ENCODE data around the gene HSPE1. TPM values are rescaled to one million over a fixed set of nuclear protein-coding genes. Genes with fewer than 3 reads are reported as not detected.
A peak's percentile ranks its signal among the peaks of the same experiment; 100 is the strongest.

The HSPE1 gene
- polyA plus RNA-seq, 3 donors: 25.2 to 46.2 (median 44.9) TPM

- peak overlapping the region in 1 of 7 donors; percentile 73 for H3K27ac Mint-ChIP-seq
- no peak overlapping the region for H3K9ac ChIP-seq (ENCODE audit: insufficient read depth, low read length, poor library complexity, severe bottlenecking)
- H3K4me3 ChIP-seq (replicated peaks in 1 of 3; ENCODE audit: low read depth in 2 of 3, low read length in 3 of 3): no peak overlapping the region
- no peak overlapping the region for H3K27ac ChIP-seq (ENCODE audit: low read depth in 1 of 2, low read length in 2 of 2)
- H3K4me3 Mint-ChIP-seq: no peak overlapping the region
- peaks cover 79% of the 10 kb centered on the region for H4K20me1 ChIP-seq (ENCODE audit: insufficient read depth, low read length)
- no peaks in the 10 kb centered on the region for H3K9me3 ChIP-seq (replicated peaks in 1 of 2; ENCODE audit: control insufficient read depth in 1 of 2, insufficient read depth in 1 of 2, low read length in 2 of 2)
- no peak overlapping the region for H3K4me2 ChIP-seq (replicated peaks; ENCODE audit: extremely low read depth, low read length, poor library complexity, severe bottlenecking)
- intact Hi-C loops (cut with micrococcal nuclease): no loop called here
- H3K79me2 ChIP-seq (ENCODE audit: insufficient read depth, low read length): peaks cover 72% of the 10 kb centered on the region
- H3K27me3 Mint-ChIP-seq (ENCODE audit: low read depth in 3 of 3): peaks cover 0 to 1% (median 0%) of the 10 kb centered on the region in 3 donors
- H3K9me3 Mint-ChIP-seq: no peaks in the 10 kb centered on the region
- no peak for DNase-seq
- peaks cover 85 to 97% of the 10 kb centered on the region in 2 donors for H3K36me3 ChIP-seq (replicated peaks in 1 of 2; ENCODE audit: control insufficient read depth in 1 of 2, insufficient read depth in 2 of 2, low read length in 2 of 2)
- no peak overlapping the region for H2AFZ ChIP-seq (ENCODE audit: insufficient read depth, low read depth, low read length, poor library complexity, severe bottlenecking)
- H3K27me3 ChIP-seq (ENCODE audit: control insufficient read depth in 2 of 2, insufficient read depth in 2 of 2, low read length in 2 of 2): no peaks in the 10 kb centered on the region
- WGBS (ENCODE audit: insufficient coverage): no CpG with 5 or more reads among the region's 1 CpG
- H3K4me1 Mint-ChIP-seq: no peaks in the 10 kb centered on the region
- peaks cover 79 to 92% of the 10 kb centered on the region in 2 donors for H3K36me3 Mint-ChIP-seq
- TF ChIP-seq CTCF (IDR thresholded peaks at IDR 0.05): no peak
- no peaks in the 10 kb centered on the region for H3K4me1 ChIP-seq (ENCODE audit: control insufficient read depth in 1 of 2, insufficient read depth in 2 of 2, low read length in 2 of 2)
Observed at GRCh38 chr2:197539734-197540133, 39.6 kb downstream of the HSPE1 start.

- Histone ChIP-seq H3K4me2 (replicated peaks; ENCODE audit: extremely low read depth, low read length, poor library complexity, severe bottlenecking) (no peak overlapping the region), H3K9ac (ENCODE audit: insufficient read depth, low read length, poor library complexity, severe bottlenecking) (no peak overlapping the region), H3K9me3 (replicated peaks in 1 of 2; ENCODE audit: control insufficient read depth in 1 of 2, insufficient read depth in 1 of 2, low read length in 2 of 2) (no peaks in the 10 kb centered on the region), H3K4me3 (replicated peaks in 1 of 3; ENCODE audit: low read depth in 2 of 3, low read length in 3 of 3) (no peak overlapping the region), H3K79me2 (ENCODE audit: insufficient read depth, low read length) (peaks cover 57% of the 10 kb centered on the region), H3K4me1 (ENCODE audit: control insufficient read depth in 1 of 2, insufficient read depth in 2 of 2, low read length in 2 of 2) (no peaks in the 10 kb centered on the region), H3K36me3 (replicated peaks in 1 of 2; ENCODE audit: control insufficient read depth in 1 of 2, insufficient read depth in 2 of 2, low read length in 2 of 2) (peaks cover 77 to 88% of the 10 kb centered on the region in 2 donors), H4K20me1 (ENCODE audit: insufficient read depth, low read length) (peaks cover 72% of the 10 kb centered on the region), H2AFZ (ENCODE audit: insufficient read depth, low read depth, low read length, poor library complexity, severe bottlenecking) (no peak overlapping the region), H3K27ac (ENCODE audit: low read depth in 1 of 2, low read length in 2 of 2) (no peak overlapping the region), H3K27me3 (ENCODE audit: control insufficient read depth in 2 of 2, insufficient read depth in 2 of 2, low read length in 2 of 2) (no peaks in the 10 kb centered on the region)
- WGBS (ENCODE audit: insufficient coverage): no CpG with 5 or more reads among the region's 3 CpGs
- H3K4me3 Mint-ChIP-seq: no peak overlapping the region
- no peaks in the 10 kb centered on the region for H3K27me3 Mint-ChIP-seq (ENCODE audit: low read depth in 3 of 3)
- no peaks in the 10 kb centered on the region for H3K9me3 Mint-ChIP-seq
- intact Hi-C loops (cut with micrococcal nuclease): no loop called here
- H3K4me1 Mint-ChIP-seq: no peaks in the 10 kb centered on the region
- H3K36me3 Mint-ChIP-seq: peaks cover 68 to 83% of the 10 kb centered on the region in 2 donors
- H3K27ac Mint-ChIP-seq: no peak overlapping the region
- TF ChIP-seq CTCF (IDR thresholded peaks at IDR 0.05): no peak
- no peak for DNase-seq
Observed at GRCh38 chr2:197543206-197543605, 43.0 kb downstream of the HSPE1 start.
